Ovary (tissue), 3 donors: ENCODE measurements around the gene PRR27.

Experiments
- POLR2A ChIP-seq: fragments of 450-650 bp; IDR thresholded peaks from one replicate; pipeline ENCODE4 v1.6.1; 2017; ENCODE audit warnings: antibody characterized with exemption, mild to moderate bottlenecking, moderate library complexity
- TF ChIP-seq, protein P1 (sequence below), 3 donors: fragments of 450-650 bp in 2 of 3; fragments of 200-600 bp in 1 of 3; IDR thresholded peaks; one replicate each; pipeline versions ENCODE4 v1.5.1 to v1.8.0; 2016 to 2022; ENCODE audit warnings: antibody characterized with exemption in 3 of 3, mild to moderate bottlenecking in 1 of 3
- donor health status: DM: no; HTN: no; CAD: no.

DNA sequence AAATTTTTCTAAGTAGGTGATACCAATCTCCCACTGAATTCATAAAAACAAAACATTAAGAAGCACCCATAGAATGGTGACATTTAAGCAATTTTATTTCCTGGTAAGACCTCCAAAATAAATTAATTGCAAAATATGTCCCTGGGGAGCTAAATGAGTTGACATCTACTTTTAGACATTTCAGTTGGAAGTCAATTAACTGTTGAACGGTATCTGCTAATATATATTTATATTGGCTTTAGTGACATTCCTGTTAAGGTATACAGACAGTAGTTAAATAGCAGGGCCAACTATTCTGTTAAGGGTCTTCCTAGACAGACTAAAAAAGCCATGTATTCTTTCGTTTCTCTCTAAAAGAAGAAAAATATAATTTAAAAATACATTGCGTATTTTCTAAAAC is at the start of gene PRR27:
- TF ChIP-seq, protein P1, sequence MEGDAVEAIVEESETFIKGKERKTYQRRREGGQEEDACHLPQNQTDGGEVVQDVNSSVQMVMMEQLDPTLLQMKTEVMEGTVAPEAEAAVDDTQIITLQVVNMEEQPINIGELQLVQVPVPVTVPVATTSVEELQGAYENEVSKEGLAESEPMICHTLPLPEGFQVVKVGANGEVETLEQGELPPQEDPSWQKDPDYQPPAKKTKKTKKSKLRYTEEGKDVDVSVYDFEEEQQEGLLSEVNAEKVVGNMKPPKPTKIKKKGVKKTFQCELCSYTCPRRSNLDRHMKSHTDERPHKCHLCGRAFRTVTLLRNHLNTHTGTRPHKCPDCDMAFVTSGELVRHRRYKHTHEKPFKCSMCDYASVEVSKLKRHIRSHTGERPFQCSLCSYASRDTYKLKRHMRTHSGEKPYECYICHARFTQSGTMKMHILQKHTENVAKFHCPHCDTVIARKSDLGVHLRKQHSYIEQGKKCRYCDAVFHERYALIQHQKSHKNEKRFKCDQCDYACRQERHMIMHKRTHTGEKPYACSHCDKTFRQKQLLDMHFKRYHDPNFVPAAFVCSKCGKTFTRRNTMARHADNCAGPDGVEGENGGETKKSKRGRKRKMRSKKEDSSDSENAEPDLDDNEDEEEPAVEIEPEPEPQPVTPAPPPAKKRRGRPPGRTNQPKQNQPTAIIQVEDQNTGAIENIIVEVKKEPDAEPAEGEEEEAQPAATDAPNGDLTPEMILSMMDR (IDR thresholded peaks at IDR 0.05): no peak
- no peak for TF ChIP-seq POLR2A
